ENCODE results near the gene PDE9A.

The PDE9A gene

GRCh38 chr21:42676808-42677207, 23.4 kb downstream of the PDE9A start:
- H3K4me3 ChIP-seq (IDR thresholded peaks at IDR 0.05; ENCODE audit: insufficient read depth, low read depth, low read length), result no peak overlapping the region
- H3K27ac ChIP-seq, result no peak overlapping the region
- H3K4me1 ChIP-seq (ENCODE audit: low read depth, poor library complexity, severe bottlenecking), result no peaks in the 10 kb centered on the region
- no peaks in the 10 kb centered on the region for H3K79me2 ChIP-seq (ENCODE audit: insufficient read depth, low read depth)
- no peak for TF ChIP-seq CTCF (conservative IDR thresholded peaks at IDR 0.05; ENCODE audit: low read depth, low read length)
- H2AFZ ChIP-seq (ENCODE audit: low read depth), result no peak overlapping the region
- H3K36me3 ChIP-seq (ENCODE audit: insufficient read depth), result no peaks in the 10 kb centered on the region
- no peak overlapping the region for H3K9ac ChIP-seq
- H3K4me2 ChIP-seq, result no peak overlapping the region
- peaks cover 96% of the 10 kb centered on the region for H3K27me3 ChIP-seq (ENCODE audit: insufficient read depth, low read depth)
- no peaks in the 10 kb centered on the region for H4K20me1 ChIP-seq (ENCODE audit: insufficient read depth)

- no peak overlapping the region for H2AFZ ChIP-seq (ENCODE audit: low read depth)
- H3K4me2 ChIP-seq, result no peak overlapping the region
- TF ChIP-seq CTCF (conservative IDR thresholded peaks at IDR 0.05; ENCODE audit: low read depth, low read length), result no peak
- H3K27ac ChIP-seq, result no peak overlapping the region
- peaks cover 97% of the 10 kb centered on the region for H3K27me3 ChIP-seq (ENCODE audit: insufficient read depth, low read depth)
- no peaks in the 10 kb centered on the region for H3K79me2 ChIP-seq (ENCODE audit: insufficient read depth, low read depth)
- H4K20me1 ChIP-seq (ENCODE audit: insufficient read depth), result no peaks in the 10 kb centered on the region
- H3K4me3 ChIP-seq (IDR thresholded peaks at IDR 0.05; ENCODE audit: insufficient read depth, low read depth, low read length), result no peak overlapping the region
- no peaks in the 10 kb centered on the region for H3K36me3 ChIP-seq (ENCODE audit: insufficient read depth)
- no peak overlapping the region for H3K9ac ChIP-seq
- H3K4me1 ChIP-seq (ENCODE audit: low read depth, poor library complexity, severe bottlenecking), result no peaks in the 10 kb centered on the region
These were observed 24.2 kb downstream of the PDE9A start for GRCh38 chr21:42677339-42678321.

- H3K9ac ChIP-seq, result no peak overlapping the region
- H3K79me2 ChIP-seq (ENCODE audit: insufficient read depth, low read depth), result no peaks in the 10 kb centered on the region
- H4K20me1 ChIP-seq (ENCODE audit: insufficient read depth), result no peaks in the 10 kb centered on the region
- H3K4me3 ChIP-seq (IDR thresholded peaks at IDR 0.05; ENCODE audit: insufficient read depth, low read depth, low read length), result no peak overlapping the region
- no peaks in the 10 kb centered on the region for H3K4me1 ChIP-seq (ENCODE audit: low read depth, poor library complexity, severe bottlenecking)
- TF ChIP-seq CTCF (conservative IDR thresholded peaks at IDR 0.05; ENCODE audit: low read depth, low read length), result no peak
- H2AFZ ChIP-seq (ENCODE audit: low read depth), result no peak overlapping the region
- no peaks in the 10 kb centered on the region for H3K36me3 ChIP-seq (ENCODE audit: insufficient read depth)
- H3K27me3 ChIP-seq (ENCODE audit: insufficient read depth, low read depth), result peaks cover 97% of the 10 kb centered on the region
- no peak overlapping the region for H3K27ac ChIP-seq
- H3K4me2 ChIP-seq, result no peak overlapping the region
These were observed 25.3 kb downstream of the PDE9A start for GRCh38 chr21:42678618-42679295.

GRCh38 chr21:42679319-42680057, 26.1 kb downstream of the PDE9A start:
- Histone ChIP-seq H4K20me1 (ENCODE audit: insufficient read depth) (no peaks in the 10 kb centered on the region), H3K4me2 (no peak overlapping the region), H3K4me3 (IDR thresholded peaks at IDR 0.05; ENCODE audit: insufficient read depth, low read depth, low read length) (no peak overlapping the region), H2AFZ (ENCODE audit: low read depth) (no peak overlapping the region), H3K36me3 (ENCODE audit: insufficient read depth) (no peaks in the 10 kb centered on the region), H3K27me3 (ENCODE audit: insufficient read depth, low read depth) (peaks cover 97% of the 10 kb centered on the region), H3K27ac (no peak overlapping the region), H3K4me1 (ENCODE audit: low read depth, poor library complexity, severe bottlenecking) (no peaks in the 10 kb centered on the region), H3K79me2 (ENCODE audit: insufficient read depth, low read depth) (no peaks in the 10 kb centered on the region), H3K9ac (no peak overlapping the region)
- TF ChIP-seq CTCF (conservative IDR thresholded peaks at IDR 0.05; ENCODE audit: low read depth, low read length), result no peak
